ENCODE results near the gene BSPRY. TPM values are rescaled to one million over a fixed set of nuclear protein-coding genes. Genes with fewer than 3 reads are reported as not detected.

BSPRY gene
- total and polyA plus RNA-seq, 2 of the 13 experiments (the other 11 are each of a cell fraction or from before 2014, with no cell fraction given): 0.09 to 0.26 TPM

GRCh38 chr9:113381909-113382411, 32.6 kb downstream of the BSPRY start (continued):
- no peak for TF ChIP-seq AKNA (CRISPR knock-in tag; IDR thresholded peaks at IDR 0.05; ENCODE audit: borderline replicate concordance)
- TF ChIP-seq ZNF574 (CRISPR knock-in tag; IDR thresholded peaks at IDR 0.05): peak; percentile 42; the same call in 1 of the 2 replicates
- peak; percentile 22; the same call in 1 of the 2 replicates for TF ChIP-seq ZNF280D (CRISPR knock-in tag; IDR thresholded peaks at IDR 0.05)
- TF ChIP-seq ZNF484 (CRISPR knock-in tag; IDR thresholded peaks at IDR 0.05; ENCODE audit: borderline replicate concordance, low read depth): no peak
- peak; percentile 53; the same call in 1 of the 2 replicates for TF ChIP-seq GFI1 (CRISPR knock-in tag; IDR thresholded peaks at IDR 0.05; ENCODE audit: borderline replicate concordance)
- no peak for TF ChIP-seq ARID2 (CRISPR knock-in tag; IDR thresholded peaks at IDR 0.05; ENCODE audit: borderline replicate concordance)
- no peak; the same call in 1 of the 2 replicates for TF ChIP-seq IRF9 (CRISPR knock-in tag; IDR thresholded peaks at IDR 0.05; ENCODE audit: borderline replicate concordance)
- no peak for TF ChIP-seq HNRNPL (IDR thresholded peaks at IDR 0.05; ENCODE audit: low read depth, low read length)
- TF ChIP-seq ZFP62 (CRISPR knock-in tag; IDR thresholded peaks at IDR 0.05): no peak
- no peak for TF ChIP-seq ZNF142 (CRISPR knock-in tag; IDR thresholded peaks at IDR 0.05)
